ENCODE measurements around the gene RARG.

RARG gene

GRCh38 chr12:53222170-53222721 is 9.8 kb downstream of the RARG start:
- 25% methylated on average over 4 of the region's 5 CpGs for WGBS

GRCh38 chr12:53221203-53222080 is 10.6 kb downstream of the RARG start:
- Histone ChIP-seq H3K36me3 (ENCODE audit: insufficient read depth, low read length) (no peaks in the 10 kb centered on the region), H3K9ac (ENCODE audit: low read depth, low read length) (peak overlapping the region; percentile 58), H3K4me3 (ENCODE audit: low read length) (peak overlapping the region; percentile 90), H3K9me3 (ENCODE audit: insufficient read depth, low read depth, low read length) (no peaks in the 10 kb centered on the region), H3K27me3 (ENCODE audit: insufficient read depth, low read length) (peaks cover 12% of the 10 kb centered on the region), H3K27ac (ENCODE audit: low read depth, low read length) (peak overlapping the region; percentile 86; the same call in 1 of the 2 replicates), H3K4me1 (ENCODE audit: insufficient read depth, low read length) (peaks cover 48% of the 10 kb centered on the region)
- under 1% methylated on average over 68 of the region's 72 CpGs for WGBS

More at GRCh38 chr12:53222170-53222721, 9.8 kb downstream of the RARG start:
- no peak overlapping the region for H3K9ac ChIP-seq (ENCODE audit: low read depth, low read length)
- no peaks in the 10 kb centered on the region for H3K36me3 ChIP-seq (ENCODE audit: insufficient read depth, low read length)
- H3K4me3 ChIP-seq (ENCODE audit: low read length), result peak overlapping the region; percentile 90
- H3K27me3 ChIP-seq (ENCODE audit: insufficient read depth, low read length), result peaks cover 12% of the 10 kb centered on the region
- no peaks in the 10 kb centered on the region for H3K9me3 ChIP-seq (ENCODE audit: insufficient read depth, low read depth, low read length)
- peak overlapping the region; percentile 39; the same call in 1 of the 2 replicates for H3K27ac ChIP-seq (ENCODE audit: low read depth, low read length)
- H3K4me1 ChIP-seq (ENCODE audit: insufficient read depth, low read length), result peaks cover 47% of the 10 kb centered on the region

GRCh38 chr12:53220694-53221202 is 11.3 kb downstream of the RARG start:
- no peaks in the 10 kb centered on the region for H3K9me3 ChIP-seq (ENCODE audit: insufficient read depth, low read depth, low read length)
- H3K4me1 ChIP-seq (ENCODE audit: insufficient read depth, low read length), result peaks cover 52% of the 10 kb centered on the region
- peaks cover 12% of the 10 kb centered on the region for H3K27me3 ChIP-seq (ENCODE audit: insufficient read depth, low read length)
- 0 out of 2 replicates have a peak overlapping the region, but pooled peaks have one; percentile 58 for H3K9ac ChIP-seq (ENCODE audit: low read depth, low read length)
- WGBS, result under 1% methylated on average over 38 of the region's 42 CpGs
- peak overlapping the region; percentile 90 for H3K4me3 ChIP-seq (ENCODE audit: low read length)
- H3K27ac ChIP-seq (ENCODE audit: low read depth, low read length), result peak overlapping the region; percentile 86; the same call in 1 of the 2 replicates
- no peaks in the 10 kb centered on the region for H3K36me3 ChIP-seq (ENCODE audit: insufficient read depth, low read length)

GRCh38 chr12:53219956-53220693 is 11.9 kb downstream of the RARG start:
- H3K4me3 ChIP-seq (ENCODE audit: low read length), result peak overlapping the region; percentile 90
- no peaks in the 10 kb centered on the region for H3K36me3 ChIP-seq (ENCODE audit: insufficient read depth, low read length)
- peaks cover 52% of the 10 kb centered on the region for H3K4me1 ChIP-seq (ENCODE audit: insufficient read depth, low read length)

DNA sequence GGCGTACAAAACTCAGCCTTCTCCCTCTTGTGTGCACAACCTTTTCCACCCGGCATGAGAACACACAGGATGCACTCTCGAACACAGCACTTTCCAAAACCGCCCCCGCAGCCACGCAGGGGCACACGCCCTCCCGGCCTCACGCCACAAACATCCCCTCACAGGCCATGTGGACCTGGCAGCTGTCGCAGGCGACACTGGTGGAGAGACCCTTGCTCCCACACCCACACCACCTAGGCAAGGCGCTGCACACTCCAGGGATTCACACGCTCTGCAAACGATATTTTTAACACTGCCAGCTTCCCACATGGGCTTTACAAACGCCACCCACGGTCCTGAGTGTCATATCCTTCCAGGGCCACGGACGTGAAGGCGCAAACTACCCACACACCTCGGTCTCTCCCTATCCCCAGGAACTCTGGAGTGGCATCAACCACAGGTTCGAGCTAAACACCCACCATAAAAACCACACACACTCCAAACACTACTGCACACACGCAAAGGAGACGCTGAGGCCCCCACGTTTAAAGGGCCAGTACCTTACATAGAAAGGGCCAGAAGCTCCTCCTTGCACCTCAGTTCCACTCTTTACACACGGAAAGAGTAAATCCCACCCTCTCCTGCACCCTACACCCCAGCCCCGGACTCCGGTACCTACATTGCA is 12.6 kb downstream of the RARG start:
- Histone ChIP-seq H3K27ac (ENCODE audit: low read depth, low read length) (no peak overlapping the region; the same call in 1 of the 2 replicates), H3K4me1 (ENCODE audit: insufficient read depth, low read length) (peaks cover 52% of the 10 kb centered on the region), H3K27me3 (ENCODE audit: insufficient read depth, low read length) (peaks cover 12% of the 10 kb centered on the region), H3K4me3 (ENCODE audit: low read length) (peak overlapping the region; percentile 90), H3K36me3 (ENCODE audit: insufficient read depth, low read length) (0 out of 2 replicates have a peak, but pooled peaks cover 2% of the 10 kb centered on the region), H3K9ac (ENCODE audit: low read depth, low read length) (peak overlapping the region; percentile 60), H3K9me3 (ENCODE audit: insufficient read depth, low read depth, low read length) (no peaks in the 10 kb centered on the region)
- 1% methylated on average over 27 of the region's 27 CpGs for WGBS

More at GRCh38 chr12:53219956-53220693, 11.9 kb downstream of the RARG start:
- peak overlapping the region; percentile 60 for H3K9ac ChIP-seq (ENCODE audit: low read depth, low read length)
- H3K9me3 ChIP-seq (ENCODE audit: insufficient read depth, low read depth, low read length), result no peaks in the 10 kb centered on the region
- peak overlapping the region; percentile 42; the same call in 1 of the 2 replicates for H3K27ac ChIP-seq (ENCODE audit: low read depth, low read length)
- peaks cover 12% of the 10 kb centered on the region for H3K27me3 ChIP-seq (ENCODE audit: insufficient read depth, low read length)
- WGBS, result under 1% methylated on average over 51 of the region's 53 CpGs

DNA sequence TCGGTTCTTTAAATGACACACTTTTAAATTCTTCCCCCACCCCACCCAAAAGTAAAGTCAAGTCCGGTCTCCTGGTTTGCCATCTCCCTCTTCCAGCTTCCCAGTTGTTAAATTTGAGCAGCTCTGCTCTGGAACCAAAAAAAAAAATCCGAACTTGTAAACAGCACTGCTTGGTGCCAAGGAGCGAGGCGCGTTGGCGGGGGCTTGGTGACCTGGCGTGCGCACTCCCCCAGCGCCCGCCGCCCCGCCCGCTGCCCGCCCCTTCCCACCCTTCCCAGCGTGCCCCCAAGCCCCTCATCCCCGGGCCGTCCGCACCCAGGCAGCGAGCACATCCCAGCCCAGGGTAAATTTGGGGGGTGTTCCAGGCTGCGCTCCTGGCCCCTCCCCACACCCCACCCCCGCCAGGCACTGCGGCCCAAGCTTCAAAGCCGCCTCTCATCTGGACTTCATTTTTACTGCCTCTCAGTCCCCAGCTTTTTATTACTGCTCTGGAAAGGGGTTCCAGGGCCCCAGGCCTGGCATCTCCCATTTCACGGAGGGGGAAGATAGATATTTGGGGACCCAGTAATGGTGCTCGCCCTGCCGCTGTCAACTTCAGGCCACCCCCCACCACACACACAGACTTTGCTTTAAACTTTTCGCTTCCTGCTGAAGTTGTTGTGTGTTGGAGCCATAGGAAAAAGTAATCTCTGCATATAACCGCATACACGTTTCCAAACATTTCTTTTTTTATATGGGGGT is 13.3 kb downstream of the RARG start:
- Histone ChIP-seq H3K9me3 (ENCODE audit: insufficient read depth, low read depth, low read length) (no peaks in the 10 kb centered on the region), H3K27ac (ENCODE audit: low read depth, low read length) (no peak overlapping the region; the same call in 1 of the 2 replicates), H3K36me3 (ENCODE audit: insufficient read depth, low read length) (peaks cover 9% of the 10 kb centered on the region; the same call in 1 of the 2 replicates), H3K27me3 (ENCODE audit: insufficient read depth, low read length) (peaks cover 12% of the 10 kb centered on the region), H3K9ac (ENCODE audit: low read depth, low read length) (no peak overlapping the region; the same call in 1 of the 2 replicates), H3K4me3 (ENCODE audit: low read length) (peak overlapping the region; percentile 90), H3K4me1 (ENCODE audit: insufficient read depth, low read length) (peaks cover 48% of the 10 kb centered on the region)
- WGBS, result 3% methylated on average over 21 of the region's 30 CpGs

- 17% methylated on average over 3 of the region's 3 CpGs for WGBS
- H3K27ac ChIP-seq (ENCODE audit: low read depth, low read length), result peak overlapping the region; percentile 99; the same call in 1 of the 2 replicates
These were observed 14.1 kb downstream of the RARG start for GRCh38 chr12:53217931-53218307.

GRCh38 chr12:53217051-53217930 is 14.7 kb downstream of the RARG start:
- Histone ChIP-seq H3K4me3 (ENCODE audit: low read length) (peak overlapping the region; percentile 44), H3K9ac (ENCODE audit: low read depth, low read length) (peak overlapping the region; percentile 53), H3K9me3 (ENCODE audit: insufficient read depth, low read depth, low read length) (no peaks in the 10 kb centered on the region), H3K27ac (ENCODE audit: low read depth, low read length) (peak overlapping the region; percentile 99), H3K27me3 (ENCODE audit: insufficient read depth, low read length) (peaks cover 12% of the 10 kb centered on the region), H3K4me1 (ENCODE audit: insufficient read depth, low read length) (peaks cover 37% of the 10 kb centered on the region), H3K36me3 (ENCODE audit: insufficient read depth, low read length) (peaks cover 19% of the 10 kb centered on the region)
- 3% methylated on average over 19 of the region's 19 CpGs for WGBS

More at GRCh38 chr12:53217931-53218307, 14.1 kb downstream of the RARG start:
- Histone ChIP-seq H3K4me1 (ENCODE audit: insufficient read depth, low read length) (peaks cover 43% of the 10 kb centered on the region), H3K36me3 (ENCODE audit: insufficient read depth, low read length) (peaks cover 12% of the 10 kb centered on the region), H3K27me3 (ENCODE audit: insufficient read depth, low read length) (peaks cover 12% of the 10 kb centered on the region), H3K4me3 (ENCODE audit: low read length) (peak overlapping the region; percentile 44), H3K9ac (ENCODE audit: low read depth, low read length) (peak overlapping the region; percentile 5; the same call in 1 of the 2 replicates), H3K9me3 (ENCODE audit: insufficient read depth, low read depth, low read length) (no peaks in the 10 kb centered on the region)

DNA sequence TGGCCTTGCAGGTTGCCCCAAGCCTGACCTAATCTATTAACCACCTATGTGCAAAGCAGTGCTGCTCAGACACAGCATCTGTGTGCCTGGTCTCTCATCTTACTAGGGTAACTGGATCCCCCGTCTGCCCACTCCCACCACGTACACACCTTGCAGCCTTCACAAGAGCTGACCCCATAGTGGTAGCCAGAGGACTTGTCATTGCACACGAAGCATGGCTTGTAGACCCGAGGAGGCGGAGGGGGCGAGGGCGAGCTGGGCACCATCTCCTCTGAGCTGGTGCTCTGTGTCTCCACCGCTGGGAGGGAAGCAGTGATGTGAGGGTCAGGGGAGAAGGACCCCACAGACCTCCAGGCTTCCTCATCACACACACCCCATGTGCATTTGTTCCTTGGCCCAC is 16.5 kb downstream of the RARG start:
- Histone ChIP-seq H3K36me3 (ENCODE audit: insufficient read depth, low read length) (peaks cover 36% of the 10 kb centered on the region), H3K27ac (ENCODE audit: low read depth, low read length) (no peak overlapping the region), H3K9ac (ENCODE audit: low read depth, low read length) (no peak overlapping the region), H3K4me3 (ENCODE audit: low read length) (no peak overlapping the region), H3K9me3 (ENCODE audit: insufficient read depth, low read depth, low read length) (no peaks in the 10 kb centered on the region), H3K4me1 (ENCODE audit: insufficient read depth, low read length) (peaks cover 34% of the 10 kb centered on the region), H3K27me3 (ENCODE audit: insufficient read depth, low read length) (peaks cover 12% of the 10 kb centered on the region)
- 84% methylated on average over 8 of the region's 8 CpGs for WGBS
